Measurements from ENCODE around the gene MYO7A.

MYO7A gene

GRCh38 chr11:77093987-77094840 is 33.8 kb upstream of the MYO7A start:
- TF ChIP-seq ZFX (IDR thresholded peaks at IDR 0.05; ENCODE audit: borderline replicate concordance) (no peak), CTCF (IDR thresholded peaks at IDR 0.05) (no peak)

GRCh38 chr11:77094841-77095365 is 33.1 kb upstream of the MYO7A start:
- no peak overlapping the region for H3K27ac ChIP-seq
- no peak for TF ChIP-seq ZFX (IDR thresholded peaks at IDR 0.05; ENCODE audit: borderline replicate concordance)
- 0 out of 2 replicates have a peak, but pooled peaks have one; percentile 5 for TF ChIP-seq CTCF (IDR thresholded peaks at IDR 0.05)

More at GRCh38 chr11:77093987-77094840, 33.8 kb upstream of the MYO7A start:
- no peak overlapping the region for H3K27ac ChIP-seq

GRCh38 chr11:77095551-77096490 is 32.2 kb upstream of the MYO7A start:
- H3K27ac ChIP-seq = no peak overlapping the region
- TF ChIP-seq CTCF (IDR thresholded peaks at IDR 0.05) = no peak
- TF ChIP-seq ZFX (IDR thresholded peaks at IDR 0.05; ENCODE audit: borderline replicate concordance) = no peak

- no peak overlapping the region for H3K27ac ChIP-seq
- no peak for TF ChIP-seq CTCF (IDR thresholded peaks at IDR 0.05)
- TF ChIP-seq ZFX (IDR thresholded peaks at IDR 0.05; ENCODE audit: borderline replicate concordance) = no peak
Observed at GRCh38 chr11:77096591-77097019, 31.4 kb upstream of the MYO7A start.

- peak overlapping the region; percentile 41; the same call in 1 of the 2 replicates for H3K27ac ChIP-seq
Observed at GRCh38 chr11:77097180-77097579, 30.9 kb upstream of the MYO7A start.

- TF ChIP-seq ZFX (IDR thresholded peaks at IDR 0.05; ENCODE audit: borderline replicate concordance) = no peak
- no peak for TF ChIP-seq CTCF (IDR thresholded peaks at IDR 0.05)
- H3K27ac ChIP-seq = no peak overlapping the region
Observed at GRCh38 chr11:77100166-77101042, 27.6 kb upstream of the MYO7A start.
